Retina (tissue), 1 donor: ENCODE measurements around the gene GPC3.

Experiments
- DNase-seq: peaks from one replicate; pipeline ENCODE4 v3.0.0-alpha.2; 2016

GPC3 gene

DNA sequence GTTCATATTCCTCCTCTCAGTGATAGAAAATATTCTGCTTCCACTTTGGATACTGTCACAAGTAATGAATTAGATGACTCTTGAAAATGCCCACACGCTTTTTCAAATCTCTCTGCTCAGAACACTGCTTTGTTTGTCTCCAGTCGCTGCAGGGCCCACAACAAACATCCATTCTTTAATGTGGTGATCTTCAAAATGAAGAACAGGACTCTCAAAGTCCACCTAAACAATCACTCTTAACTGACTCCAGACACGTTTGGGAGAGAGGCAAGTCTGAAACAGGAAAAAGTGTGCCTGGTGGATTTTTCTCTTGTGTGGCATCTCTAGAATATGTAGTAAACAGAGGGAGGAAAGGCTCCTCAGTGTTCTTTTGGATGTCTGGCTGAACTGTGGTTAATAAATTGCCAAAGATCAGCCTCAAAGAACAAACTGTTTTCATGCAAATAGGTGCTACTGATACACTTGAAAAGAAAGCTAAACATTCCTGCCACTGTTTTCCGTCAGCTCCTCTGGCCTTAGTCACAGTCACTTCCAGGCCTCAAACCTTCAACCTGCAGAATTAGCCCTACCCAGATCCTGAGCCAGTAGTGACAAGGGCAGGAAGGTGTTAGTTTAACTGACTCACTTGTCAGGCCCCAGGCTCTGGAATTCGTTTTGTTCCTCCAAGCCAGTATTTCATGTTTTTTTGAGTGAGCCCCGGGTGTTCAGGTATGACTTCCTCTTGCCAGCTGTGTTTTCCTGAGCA lies 310.5 kb downstream of the GPC3 start:
- no peak for DNase-seq

DNA sequence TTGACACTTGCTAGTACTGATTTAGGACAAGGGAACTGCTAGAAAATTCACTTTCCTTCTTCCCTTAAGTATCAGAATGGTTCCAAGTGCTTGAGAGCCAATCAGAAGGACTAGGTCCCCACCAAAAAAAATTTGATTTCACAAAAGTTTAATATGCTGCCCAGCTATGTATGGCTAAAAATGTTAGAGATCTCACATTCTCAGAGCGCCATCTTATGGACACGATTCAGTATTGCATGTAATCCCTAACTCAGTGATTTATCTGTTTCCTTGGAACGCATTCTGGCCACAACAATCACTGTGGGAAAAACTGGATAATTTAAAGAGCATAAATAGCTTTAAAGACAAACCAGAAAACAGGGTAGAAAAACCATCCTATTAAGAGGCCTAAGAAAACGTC lies 315.0 kb downstream of the GPC3 start:
- peak; percentile 48 for DNase-seq

GRCh38 chrX:133669214-133669613 lies 316.2 kb downstream of the GPC3 start:
- peak; percentile 11 for DNase-seq

DNA sequence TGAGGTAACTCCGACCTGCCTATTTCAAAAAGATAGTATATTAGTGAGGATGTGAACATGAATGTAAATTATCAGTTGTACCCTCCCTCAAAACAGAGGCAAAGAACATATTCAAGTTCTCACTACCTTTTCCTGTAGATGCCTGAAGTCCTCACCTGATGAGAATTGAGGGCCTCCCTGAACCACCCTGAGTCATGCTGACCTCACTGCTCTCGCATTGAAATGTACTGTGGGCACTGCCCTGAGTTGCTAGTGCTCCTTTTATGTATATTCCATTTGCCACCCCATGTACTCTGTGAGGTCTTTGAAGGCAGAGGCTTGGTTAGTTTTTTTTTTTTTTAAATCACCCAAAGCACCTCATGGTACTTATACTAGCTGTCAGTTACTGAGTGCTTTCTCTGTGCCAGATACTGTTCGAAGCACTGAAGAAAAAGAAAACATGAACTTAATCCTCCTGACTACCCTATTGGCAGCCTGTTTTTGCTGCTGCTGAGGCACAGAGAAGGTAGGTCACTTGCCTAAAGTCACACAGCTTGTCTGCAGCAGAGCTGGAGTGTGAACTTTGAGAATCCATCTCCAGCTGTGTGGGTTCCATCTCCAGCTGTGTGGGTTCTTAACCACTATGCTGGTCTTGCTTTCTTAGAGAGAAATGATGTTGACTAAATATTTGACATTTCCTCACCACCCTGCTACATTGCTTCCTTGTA lies 317.0 kb downstream of the GPC3 start:
- DNase-seq = no peak

GRCh38 chrX:133666256-133666655 lies 319.1 kb downstream of the GPC3 start:
- no peak for DNase-seq

DNA sequence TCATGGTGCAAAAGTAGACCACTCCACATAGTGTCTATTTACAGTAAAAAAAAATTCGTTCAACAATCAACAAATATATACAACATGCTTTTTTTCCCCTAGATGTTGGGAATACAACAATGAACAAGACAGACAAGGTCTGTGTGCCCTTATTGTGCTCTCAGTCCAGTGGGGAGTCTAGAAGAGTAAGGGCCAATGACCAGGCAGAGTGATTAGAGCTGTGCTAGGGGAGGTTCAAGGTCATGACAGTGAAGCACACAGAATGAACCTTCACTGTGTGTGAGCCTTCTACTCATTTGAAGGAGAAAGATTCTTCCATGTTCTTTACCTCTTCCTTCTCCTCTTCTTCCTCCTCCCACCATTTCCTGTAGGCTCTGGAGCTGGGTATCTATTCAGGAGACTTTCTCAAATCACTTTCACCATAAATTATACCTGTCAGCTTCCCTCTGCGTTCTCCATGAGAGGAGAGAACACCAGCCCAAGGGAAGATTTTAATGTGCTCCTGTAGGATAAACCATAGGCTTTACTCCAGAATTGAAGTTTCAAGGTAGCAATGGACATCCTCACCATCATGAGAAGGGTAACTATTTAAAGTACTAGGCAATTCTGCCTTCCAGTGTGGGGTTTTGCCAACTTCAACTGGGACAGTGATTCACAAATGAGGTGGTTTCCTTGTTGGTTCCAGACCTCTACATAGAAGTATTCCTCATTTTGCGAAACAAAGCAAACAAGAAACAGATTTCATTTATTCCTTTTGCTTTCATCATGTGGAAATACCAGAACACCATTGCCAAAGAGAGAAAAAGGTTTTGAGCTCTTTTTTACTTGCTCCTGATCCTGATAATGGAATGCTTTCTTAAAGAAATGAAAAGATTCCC lies 323.2 kb downstream of the GPC3 start:
- no peak for DNase-seq

- DNase-seq = no peak
Observed at GRCh38 chrX:133660281-133660680, 325.1 kb downstream of the GPC3 start.

- DNase-seq = no peak
Observed at GRCh38 chrX:133658293-133658911, 327.0 kb downstream of the GPC3 start.

GRCh38 chrX:133655275-133656265 lies 329.8 kb downstream of the GPC3 start:
- no peak for DNase-seq

DNA sequence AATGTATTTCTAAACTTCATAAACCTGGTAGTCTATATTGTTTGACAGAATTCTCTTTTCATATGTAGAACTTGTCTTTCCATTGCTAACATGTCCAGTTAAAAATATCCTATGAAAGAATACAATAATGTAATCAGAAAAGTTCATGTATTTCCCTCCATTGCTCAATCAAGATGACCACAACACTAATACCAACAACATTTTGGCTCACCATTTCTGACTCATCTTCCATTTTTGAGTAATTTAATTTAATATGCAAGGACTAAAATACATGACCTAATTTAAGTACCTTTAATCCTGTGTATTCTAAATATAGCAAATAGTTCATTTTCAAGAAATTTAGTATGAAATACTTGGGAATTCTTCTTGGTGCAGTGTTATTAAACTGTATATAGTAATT lies 330.6 kb downstream of the GPC3 start:
- DNase-seq = no peak

GRCh38 chrX:133653358-133653757 lies 332.0 kb downstream of the GPC3 start:
- no peak for DNase-seq

DNA sequence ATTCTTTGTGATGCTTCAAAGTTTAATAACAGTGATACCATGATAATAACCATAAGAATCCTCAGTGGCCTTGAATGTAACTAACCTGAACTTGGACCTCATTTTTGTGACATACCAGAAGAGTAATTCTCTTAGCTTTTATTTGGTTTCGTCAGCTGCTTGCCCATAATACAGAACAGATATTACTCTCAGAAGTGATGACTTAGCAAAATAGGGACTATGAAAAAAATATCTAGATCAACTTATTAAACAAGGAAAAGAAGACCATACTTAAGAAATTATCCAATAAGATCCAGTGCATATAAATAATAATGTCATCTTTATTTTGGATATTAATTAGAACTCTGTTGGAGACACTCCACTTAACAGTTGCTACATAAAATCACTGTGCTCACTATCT lies 333.2 kb downstream of the GPC3 start:
- DNase-seq = no peak

- DNase-seq = no peak
Observed at GRCh38 chrX:133650239-133650638, 335.2 kb downstream of the GPC3 start.

GRCh38 chrX:133649651-133650050 lies 335.7 kb downstream of the GPC3 start:
- peak; percentile 54 for DNase-seq

- DNase-seq = no peak
Observed at GRCh38 chrX:133648594-133648993, 336.8 kb downstream of the GPC3 start.

DNA sequence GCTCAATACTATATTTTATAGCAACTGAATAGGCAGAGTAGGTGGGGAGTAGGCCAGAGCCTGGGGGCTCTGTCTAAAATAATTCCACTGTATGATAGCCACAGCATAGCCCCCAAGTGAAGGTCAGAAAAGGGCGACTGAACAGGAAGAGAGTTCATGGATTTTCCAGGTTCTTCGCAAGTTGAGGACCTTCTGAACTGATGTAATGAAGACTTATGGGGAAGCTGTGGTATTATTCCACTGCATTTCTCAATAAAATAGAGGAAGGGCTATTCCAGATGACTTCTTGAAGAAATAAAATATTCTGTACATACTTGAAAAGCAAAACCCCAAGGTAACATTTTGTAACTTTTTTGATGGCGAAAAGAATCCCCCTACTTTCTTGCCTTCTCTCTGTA lies 338.7 kb downstream of the GPC3 start:
- no peak for DNase-seq

GRCh38 chrX:133645977-133646718 lies 339.2 kb downstream of the GPC3 start:
- DNase-seq = no peak

GRCh38 chrX:133645256-133645655 lies 340.1 kb downstream of the GPC3 start:
- DNase-seq = no peak

DNA sequence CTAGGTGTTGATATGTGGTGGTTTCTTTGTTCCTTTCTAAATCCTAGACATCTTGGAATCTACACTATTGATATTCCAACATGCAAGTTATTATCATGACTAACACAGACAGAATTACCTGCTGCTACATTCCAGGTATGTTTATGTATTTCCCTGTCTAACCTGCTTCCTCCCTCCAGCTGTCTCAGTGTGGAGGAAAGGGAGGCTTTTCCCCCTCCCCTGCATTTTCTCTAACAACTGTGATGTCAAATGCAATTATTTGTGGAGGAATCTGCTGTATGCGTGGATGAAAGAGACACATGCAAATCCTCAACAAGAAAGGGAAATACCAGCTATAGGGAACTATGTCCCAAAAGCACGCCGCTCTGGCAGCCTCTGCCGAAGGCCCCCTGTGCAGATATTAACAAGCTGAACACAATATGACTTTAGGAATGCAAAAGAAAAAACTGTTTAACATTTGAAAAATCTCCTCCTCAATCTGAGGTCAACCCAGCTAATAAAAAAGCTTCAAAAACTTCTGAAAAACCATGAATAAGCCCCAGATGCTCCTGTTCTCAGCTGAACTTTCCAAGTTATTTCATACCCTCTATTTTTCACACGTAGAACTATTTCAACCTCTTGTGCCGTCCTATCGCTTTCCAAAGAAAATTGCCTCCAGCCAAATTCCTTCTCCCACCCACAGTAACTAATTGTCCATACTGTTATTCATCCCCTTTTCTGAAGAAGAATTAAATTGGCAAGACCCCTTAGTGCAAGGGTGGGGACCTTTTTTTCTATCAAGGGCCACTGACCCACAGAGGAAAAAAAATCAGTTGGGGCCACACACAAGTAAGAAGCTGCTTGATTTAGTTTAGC lies 345.0 kb downstream of the GPC3 start:
- peak; percentile 47 for DNase-seq

DNA sequence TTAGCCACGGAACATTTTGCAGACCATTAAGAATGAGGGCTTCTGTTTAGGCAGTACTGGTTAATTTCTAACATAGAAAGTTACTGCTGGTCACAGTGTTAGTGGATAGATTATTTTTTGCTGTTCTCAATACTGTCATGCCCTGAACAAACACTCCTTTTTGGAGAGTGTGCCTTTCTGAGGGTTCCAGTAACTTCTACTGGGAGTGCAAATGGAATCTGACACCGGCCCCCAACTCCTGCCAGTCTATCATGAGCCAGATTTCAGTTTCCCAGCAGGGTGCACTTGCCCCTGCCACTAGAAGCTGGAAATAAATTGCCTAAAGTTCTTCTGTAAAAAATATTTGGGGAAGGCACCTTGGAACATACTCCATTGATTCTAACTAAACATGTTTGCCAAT lies 345.7 kb downstream of the GPC3 start:
- DNase-seq = no peak
